Testis (tissue), 2 donors: ENCODE results near the gene PROP1.

Source experiments
- POLR2A ChIP-seq: fragments of 450-650 bp; IDR thresholded peaks from one replicate; pipeline ENCODE4 v1.6.1; 2017; ENCODE audit warnings: antibody characterized with exemption, mild to moderate bottlenecking, moderate library complexity
- TF ChIP-seq, protein P1 (sequence below), 3 experiments: fragments of 450-650 bp in 2 of 3; fragments of 200-600 bp in 1 of 3; sonication (generic) in 1 of 3; IDR thresholded peaks; one replicate each; pipeline ENCODE4 v1.5.1; 2016 to 2019; ENCODE audit warnings: antibody characterized with exemption in 3 of 3, mild to moderate bottlenecking in 2 of 3, moderate library complexity in 1 of 3

DNA sequence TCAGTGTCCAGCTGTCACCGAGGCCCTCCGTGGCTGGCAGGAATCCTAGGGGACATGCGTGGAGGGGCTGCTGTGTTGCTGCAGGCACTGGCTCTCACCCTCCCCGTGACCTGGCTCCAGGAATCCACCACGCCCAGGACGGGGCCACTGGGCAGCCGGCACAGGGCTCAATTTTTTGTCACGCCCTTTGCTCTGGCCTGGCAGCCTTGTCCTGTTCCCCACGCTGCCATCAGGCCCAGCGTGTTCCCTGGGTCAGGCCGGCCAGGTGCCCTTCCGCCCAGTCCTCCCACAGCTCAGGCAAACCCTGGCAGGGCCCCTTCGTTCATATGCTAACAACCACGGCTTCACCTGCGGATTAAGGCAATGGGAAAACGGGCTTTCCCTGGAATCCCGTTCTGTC is 37.3 kb downstream of the PROP1 start:
- no peak for TF ChIP-seq POLR2A
- TF ChIP-seq, protein P1, sequence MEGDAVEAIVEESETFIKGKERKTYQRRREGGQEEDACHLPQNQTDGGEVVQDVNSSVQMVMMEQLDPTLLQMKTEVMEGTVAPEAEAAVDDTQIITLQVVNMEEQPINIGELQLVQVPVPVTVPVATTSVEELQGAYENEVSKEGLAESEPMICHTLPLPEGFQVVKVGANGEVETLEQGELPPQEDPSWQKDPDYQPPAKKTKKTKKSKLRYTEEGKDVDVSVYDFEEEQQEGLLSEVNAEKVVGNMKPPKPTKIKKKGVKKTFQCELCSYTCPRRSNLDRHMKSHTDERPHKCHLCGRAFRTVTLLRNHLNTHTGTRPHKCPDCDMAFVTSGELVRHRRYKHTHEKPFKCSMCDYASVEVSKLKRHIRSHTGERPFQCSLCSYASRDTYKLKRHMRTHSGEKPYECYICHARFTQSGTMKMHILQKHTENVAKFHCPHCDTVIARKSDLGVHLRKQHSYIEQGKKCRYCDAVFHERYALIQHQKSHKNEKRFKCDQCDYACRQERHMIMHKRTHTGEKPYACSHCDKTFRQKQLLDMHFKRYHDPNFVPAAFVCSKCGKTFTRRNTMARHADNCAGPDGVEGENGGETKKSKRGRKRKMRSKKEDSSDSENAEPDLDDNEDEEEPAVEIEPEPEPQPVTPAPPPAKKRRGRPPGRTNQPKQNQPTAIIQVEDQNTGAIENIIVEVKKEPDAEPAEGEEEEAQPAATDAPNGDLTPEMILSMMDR (IDR thresholded peaks at IDR 0.05): no peak
